SK-N-DZ (cell line): Measurements from ENCODE around the gene COL4A5.

Experiments
- DNase-seq: peaks from one replicate; pipeline ENCODE4 v3.0.0-alpha.2; 2015; ENCODE audit warnings: low spot score

Gene COL4A5

DNA sequence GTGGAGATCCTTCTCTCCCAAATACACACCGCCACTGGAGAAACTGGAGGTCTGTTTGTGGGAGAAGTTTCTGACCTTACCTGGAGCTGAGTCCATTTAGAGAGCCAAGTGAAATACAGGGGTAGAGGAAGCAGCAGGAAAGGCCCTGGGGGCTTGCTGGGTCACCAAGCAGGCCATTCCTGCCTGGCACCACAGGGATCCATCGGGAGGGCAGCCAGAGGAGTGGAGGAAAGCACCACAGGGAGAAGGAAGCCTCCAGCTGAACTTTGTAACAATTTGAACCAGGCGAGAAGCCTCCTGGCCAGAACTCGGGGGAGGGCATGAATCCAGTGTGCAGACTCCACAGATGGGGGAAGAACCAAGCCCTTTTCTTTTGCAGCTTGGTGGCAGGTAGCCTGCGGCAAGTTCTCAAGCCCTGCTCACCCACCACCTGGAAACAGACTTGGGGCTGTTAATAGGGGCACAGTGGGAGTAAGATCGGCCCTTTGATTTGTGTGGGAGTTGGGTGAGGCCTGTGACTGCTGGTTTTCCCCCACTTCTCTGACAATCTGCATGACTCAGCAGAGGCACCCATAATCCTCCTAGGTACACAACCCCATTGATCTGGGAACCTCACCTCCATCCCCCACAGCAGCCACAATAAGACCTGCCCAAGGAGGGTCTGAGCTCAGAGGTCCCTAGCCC, 202.1 kb downstream of the COL4A5 start:
- no peak for DNase-seq

DNA sequence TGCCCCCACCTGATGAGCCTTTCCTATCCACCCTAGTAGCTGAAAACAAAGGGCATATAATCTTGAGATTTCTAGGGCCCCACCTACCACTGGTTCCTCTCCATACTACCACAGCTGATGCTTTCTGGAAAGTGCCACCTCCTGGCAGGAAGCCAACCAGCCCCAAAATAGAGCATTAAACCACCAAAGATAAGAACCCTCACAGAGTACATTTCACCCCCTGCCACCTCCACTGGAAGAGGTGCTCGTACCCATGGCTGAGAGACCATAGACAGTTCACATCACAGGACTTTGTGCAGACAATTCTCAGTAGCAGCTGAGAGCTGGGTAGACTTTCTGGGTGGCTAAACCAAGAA, 202.6 kb downstream of the COL4A5 start:
- DNase-seq, result no peak

DNA sequence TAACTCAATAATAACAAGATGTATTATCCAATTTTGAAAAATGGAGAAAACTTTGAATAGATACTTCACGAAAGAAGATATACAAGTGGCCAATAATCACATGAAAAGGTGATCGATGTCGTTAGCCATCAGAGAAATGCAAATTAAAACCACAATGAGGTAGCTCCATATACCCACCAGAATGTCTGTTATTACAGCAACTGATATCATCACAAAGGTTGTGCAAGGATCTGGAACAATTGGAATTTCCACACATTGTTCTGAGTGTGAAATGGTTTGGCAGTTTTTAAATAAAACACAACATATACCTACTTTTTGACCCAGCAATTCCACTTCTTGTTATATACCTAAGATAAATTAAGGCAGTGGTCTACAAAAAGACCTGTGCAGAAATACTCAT, 225.1 kb downstream of the COL4A5 start:
- no peak for DNase-seq

DNA sequence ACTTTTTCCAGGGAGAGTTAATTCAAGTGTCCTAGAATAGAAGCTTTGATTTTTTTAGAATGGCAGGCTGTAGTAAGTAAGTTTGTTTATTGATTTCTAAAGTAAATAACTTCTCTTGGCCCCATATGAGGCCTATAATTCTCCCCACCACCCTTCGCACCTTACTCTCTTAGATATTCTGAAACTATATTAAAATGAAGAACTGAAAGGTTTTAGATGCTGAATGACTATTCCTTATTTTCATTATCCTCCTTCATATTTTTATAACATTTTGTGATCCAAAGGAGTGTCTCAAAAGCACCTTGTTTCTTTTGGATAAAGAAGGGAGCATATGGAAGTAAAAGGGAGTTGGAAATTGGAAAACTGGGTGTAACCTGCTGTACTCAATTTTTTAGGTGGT, 226.5 kb downstream of the COL4A5 start:
- DNase-seq, result no peak

DNA sequence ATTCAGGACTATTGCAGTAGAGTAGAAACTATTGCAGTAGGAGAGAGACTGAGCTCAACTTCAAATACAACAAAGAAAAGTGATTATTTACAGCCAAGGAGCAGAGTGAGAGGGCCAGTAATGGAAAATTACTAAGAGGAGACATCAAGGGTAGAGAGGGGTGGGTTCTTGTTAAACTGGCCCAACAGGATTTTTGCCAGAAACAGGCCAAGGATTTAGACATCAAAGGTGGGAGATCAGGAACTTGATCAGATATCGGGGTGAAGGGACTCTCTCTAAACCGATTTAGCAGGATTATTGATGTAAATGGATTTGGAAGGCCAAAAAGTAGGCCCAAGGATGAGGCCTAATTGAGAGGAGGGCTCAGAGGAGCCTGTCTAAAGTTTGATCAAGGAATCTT, 231.9 kb downstream of the COL4A5 start:
- DNase-seq, result no peak

DNA sequence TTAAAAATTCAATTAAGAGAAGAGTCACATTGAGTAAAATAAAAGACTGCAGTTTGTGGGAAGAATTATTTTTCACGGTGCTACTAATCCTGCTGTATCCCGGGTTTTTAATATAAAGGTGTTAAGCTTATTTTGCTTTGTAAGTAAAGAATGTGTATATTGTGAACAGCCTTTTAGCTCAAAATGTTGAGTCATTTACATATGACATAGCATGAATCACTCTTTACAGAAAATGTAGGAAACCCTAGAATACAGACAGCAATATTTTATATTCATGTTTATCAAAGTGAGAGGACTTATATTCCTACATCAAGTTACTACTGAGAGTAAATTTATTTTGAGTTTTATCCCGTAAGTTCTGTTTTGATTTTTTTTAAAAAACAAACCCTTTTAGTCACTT, 257.1 kb downstream of the COL4A5 start:
- no peak for DNase-seq

DNA sequence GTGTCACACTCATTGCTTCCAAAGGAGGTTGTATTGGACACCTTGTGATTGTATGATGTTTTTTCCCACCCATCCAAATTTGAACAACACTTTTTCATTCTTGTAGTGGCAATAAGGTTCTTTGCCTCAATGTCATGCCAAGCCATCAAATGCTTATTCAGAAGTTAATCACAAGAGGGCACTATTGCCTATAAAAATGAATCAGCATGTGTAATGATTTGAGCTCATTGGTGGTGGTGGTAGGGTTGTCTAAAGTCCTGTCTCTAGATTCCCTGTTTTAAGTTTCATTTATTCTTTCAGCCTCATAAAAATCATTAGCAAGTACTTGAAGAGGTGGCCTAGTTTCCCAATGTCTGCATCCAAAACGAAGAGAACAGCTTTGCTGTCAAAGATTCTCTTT, 259.7 kb downstream of the COL4A5 start:
- peak; percentile 3 for DNase-seq

DNA sequence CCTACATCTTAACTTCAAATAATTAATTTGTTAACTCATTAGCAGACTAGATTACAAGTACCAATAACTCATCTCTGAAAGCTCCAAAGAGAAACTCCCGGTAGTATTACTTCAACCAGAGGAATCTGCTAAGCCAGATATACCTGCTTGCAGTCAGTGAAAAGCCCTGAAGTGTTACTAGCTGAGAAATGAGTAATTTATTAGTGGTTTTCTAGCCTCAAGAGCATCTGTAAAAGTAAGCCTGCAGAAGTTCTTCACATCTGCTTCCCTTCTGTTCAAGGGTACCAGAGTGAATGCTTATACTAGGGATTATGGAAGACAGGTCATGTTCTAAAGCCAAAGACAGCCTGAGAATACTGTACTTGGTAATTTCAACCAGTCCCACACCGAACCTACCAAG, 262.0 kb downstream of the COL4A5 start:
- no peak for DNase-seq

DNA sequence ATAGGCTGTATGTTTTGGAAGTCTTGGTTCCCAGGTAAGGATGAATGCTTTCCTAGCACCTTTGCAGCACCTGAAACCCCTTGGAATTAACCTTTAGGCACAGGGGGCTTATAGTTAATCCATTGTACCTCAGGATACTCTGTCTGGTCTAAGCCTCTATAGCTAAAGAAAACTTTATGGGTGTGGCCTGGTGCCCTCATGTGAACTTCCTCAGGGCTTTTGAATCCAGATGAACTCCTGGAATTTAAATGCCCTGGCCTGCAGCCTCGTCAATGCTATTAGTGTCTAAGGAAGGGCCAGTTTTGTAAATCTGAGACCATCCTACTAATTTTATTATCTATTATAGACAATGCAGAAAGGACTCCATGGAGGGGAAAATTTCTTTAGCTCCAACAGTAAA, 262.9 kb downstream of the COL4A5 start:
- no peak for DNase-seq

DNA sequence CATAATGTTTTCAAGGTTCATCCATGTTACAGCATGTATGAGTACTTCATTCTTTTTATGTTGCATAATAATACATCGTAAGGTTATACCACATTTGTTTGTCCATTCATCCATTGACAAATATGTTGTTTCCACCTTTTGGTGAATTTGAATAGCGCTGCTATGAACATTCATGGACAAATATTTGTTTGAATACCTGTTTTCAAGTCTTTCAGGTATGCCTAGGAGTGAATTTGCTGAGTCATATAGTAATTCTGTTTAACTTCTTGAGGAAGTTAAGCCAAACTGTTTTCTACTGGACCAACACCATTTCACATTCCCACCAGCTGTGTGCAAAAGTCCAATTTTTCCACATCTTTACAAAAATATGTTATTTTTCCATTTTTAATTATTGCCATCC, 265.2 kb downstream of the COL4A5 start:
- no peak for DNase-seq

DNA sequence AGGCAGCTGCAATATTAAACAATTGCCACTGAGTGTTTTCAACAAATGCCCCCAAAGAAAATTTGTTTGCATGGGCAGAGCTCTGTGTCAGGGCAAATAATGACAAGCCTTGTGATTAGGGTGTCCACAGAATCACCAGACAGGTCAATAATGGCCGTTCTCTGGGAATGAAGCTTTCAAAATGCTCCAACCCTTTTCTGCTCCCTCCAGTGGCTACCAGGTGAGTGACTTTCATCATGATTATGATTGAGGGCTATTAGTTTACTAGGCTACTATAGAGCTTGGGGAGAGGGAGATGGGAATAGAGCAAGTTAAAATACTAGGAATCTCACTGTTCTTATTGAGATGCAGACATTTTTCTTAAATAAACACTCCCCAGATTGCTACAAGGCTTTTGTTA, 273.2 kb downstream of the COL4A5 start:
- no peak for DNase-seq

DNA sequence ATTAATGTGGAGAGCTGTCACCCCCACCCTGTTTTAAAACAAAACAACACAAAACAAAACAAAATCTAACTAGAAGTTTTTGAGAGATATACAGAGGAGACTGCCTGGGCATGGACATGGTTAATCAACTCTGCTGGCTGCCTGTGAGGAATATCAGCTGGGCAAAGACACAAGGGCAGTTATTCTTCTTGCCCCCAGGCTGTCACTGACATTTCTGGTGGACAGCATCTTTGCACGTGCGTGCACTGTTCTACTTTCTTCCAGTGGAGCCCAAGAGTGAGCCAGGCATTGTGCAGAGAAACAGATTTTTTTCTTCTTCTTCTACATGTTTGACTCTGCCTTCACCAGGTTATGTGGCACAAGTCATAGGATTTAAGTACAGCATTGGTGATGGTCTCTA, 282.9 kb downstream of the COL4A5 start:
- DNase-seq, result no peak

DNA sequence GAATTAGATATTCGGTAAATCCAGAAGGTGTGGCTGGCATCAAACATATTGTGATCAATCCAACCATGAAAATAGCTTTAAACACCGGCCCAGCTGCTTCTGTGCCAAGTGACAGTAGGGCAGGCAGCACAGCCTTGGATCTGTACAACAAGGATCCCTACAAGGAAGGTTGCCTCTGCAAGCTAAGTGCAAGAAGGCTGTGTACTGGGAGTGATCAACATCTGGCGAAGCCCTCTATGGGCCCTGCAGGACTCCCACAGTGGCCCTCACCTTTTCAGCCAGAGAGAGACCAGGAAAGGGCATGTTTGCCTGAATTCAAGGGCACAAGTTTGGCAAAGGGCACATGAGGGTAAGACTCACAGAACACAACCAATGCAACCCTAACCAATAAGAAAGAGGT, 287.1 kb downstream of the COL4A5 start:
- no peak for DNase-seq

DNA sequence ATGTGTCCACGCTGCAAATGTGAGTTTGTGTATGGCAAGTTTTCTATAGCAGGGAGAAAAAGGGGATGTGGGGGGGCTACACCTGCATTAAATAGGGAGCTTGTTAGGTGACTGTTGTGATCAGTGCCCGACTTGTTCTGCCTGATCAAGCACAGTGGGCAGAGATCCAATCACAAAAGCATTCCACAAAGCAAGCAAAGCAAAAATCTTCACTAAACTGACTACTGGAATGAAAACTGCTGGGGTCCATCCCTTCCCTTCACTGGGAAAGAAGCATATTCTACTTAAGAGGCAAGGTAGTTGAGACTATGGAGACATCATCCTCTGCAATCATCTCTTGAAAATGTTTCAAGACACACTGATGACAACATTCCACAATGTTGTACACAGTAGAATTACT, 291.5 kb downstream of the COL4A5 start:
- DNase-seq, result no peak

DNA sequence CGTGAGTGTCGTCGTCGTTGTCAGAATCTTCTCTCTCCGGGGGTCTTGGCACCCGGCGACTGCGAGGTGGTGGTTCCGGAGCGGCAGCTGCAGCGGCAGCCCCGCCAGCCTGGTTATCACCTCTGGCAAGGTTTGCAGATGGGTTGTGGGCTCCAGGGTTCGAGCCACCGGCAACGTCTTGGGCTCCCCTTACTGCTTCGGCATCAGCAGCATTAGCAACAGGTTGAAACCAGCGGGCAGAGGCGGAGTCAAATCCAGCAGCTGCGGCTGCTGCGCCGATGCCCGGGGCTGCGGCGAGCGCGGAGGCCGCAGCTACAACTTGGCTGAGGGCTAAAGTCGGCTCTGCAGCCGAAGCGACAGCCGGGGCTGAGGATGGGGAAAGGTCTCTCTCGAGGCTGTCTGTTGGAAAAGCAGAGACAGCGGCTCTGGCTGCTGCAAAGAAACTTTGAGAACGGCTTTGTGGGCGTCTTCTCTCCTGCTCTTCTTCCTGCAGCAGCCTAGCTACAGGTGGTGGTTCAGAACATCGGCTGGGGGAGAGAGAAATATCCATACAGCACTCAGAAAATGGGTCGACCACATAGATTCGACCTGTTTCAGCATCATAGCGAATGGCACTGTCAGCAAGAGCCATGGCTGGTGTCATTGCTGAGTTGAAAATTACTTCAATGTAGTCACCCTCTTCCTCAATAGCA, 293.1 kb downstream of the COL4A5 start:
- DNase-seq, result no peak

DNA sequence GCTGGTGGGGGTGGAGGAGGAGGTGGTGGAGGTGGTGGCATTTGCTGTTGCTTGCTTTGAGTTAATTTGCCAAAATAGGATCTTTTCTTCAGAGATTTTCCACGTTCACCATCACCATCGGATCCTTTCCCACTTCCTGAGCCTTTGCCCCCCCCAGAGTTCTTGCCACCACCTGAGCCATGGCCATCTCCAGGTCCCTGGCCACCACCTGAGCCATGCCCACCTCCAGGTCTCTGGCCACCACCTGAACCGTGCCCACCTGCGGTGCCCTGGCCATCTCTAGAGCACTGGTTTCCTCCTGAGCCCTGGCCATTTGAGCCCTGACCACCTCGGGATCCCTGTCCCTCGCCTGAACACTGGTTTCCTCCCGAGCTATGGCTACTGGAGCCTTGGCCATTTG, 294.8 kb downstream of the COL4A5 start:
- DNase-seq, result no peak

DNA sequence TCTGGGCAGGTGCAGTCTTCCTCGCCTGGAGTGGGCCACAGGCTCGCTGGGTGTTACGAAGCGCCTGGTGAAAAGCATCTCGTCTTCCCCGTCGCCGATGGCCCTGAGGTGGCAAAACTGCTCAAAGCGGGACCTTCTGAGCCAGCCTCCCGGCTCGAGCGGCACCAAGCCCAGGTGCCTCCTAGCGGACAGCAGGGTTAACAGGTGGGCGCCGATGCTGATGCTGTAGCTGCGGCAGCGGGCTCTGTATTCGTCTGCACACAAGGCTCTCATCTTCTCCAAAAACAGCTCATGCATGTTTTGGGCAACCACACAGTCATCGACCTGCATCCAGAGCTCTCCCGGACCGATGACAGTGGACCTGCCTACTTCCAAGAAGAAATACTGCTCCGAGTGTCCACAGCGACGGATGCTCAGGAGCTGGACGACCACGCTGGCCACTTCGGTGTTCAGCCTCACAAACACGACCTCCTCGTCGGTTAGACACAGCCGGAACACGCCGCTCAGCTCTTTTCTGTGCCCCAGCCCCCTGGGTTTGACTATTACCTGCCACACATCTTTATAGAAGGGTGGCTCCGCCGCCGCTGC, 295.5 kb downstream of the COL4A5 start:
- no peak for DNase-seq

DNA sequence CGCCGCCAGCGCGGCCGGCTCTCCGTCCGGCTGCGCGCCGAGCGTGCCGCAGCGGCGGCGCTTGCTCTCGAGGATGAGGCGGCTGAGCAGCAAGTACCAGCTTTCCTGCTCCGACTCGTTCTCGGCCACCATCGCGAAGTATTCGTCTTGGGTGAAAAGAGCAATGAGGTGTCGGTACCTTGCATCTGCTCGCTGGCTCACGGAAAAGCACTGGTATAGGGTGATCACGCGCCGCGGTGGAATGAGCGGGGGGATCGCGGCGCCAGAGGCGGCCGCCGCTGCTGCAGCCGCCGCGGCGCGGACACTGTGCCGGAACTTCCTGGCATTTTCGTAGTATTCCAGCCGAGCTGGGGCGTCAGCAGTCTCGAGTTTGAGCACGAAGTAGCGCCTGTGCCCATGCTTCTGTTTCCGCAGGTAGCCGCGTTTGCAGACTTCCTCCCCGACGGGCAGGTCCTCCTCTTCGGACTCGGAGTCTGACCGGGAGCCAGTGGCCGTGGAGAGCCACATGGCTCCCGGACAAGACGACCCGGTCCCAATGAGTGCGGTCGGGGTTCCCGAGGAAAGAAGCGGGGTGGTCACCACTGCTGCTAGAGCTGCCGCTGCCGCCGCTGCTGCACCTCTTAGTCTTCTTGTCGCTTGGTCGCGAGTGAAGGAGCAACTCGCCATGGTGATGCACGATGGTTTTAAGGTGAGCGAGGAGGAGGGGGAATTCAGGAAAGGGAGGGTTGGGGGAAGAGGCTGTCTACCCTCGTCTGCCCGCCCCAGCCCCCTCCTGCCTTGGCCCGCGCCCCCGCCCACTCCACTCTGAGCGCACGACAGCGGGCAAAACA, 296.3 kb downstream of the COL4A5 start:
- DNase-seq, result no peak

DNA sequence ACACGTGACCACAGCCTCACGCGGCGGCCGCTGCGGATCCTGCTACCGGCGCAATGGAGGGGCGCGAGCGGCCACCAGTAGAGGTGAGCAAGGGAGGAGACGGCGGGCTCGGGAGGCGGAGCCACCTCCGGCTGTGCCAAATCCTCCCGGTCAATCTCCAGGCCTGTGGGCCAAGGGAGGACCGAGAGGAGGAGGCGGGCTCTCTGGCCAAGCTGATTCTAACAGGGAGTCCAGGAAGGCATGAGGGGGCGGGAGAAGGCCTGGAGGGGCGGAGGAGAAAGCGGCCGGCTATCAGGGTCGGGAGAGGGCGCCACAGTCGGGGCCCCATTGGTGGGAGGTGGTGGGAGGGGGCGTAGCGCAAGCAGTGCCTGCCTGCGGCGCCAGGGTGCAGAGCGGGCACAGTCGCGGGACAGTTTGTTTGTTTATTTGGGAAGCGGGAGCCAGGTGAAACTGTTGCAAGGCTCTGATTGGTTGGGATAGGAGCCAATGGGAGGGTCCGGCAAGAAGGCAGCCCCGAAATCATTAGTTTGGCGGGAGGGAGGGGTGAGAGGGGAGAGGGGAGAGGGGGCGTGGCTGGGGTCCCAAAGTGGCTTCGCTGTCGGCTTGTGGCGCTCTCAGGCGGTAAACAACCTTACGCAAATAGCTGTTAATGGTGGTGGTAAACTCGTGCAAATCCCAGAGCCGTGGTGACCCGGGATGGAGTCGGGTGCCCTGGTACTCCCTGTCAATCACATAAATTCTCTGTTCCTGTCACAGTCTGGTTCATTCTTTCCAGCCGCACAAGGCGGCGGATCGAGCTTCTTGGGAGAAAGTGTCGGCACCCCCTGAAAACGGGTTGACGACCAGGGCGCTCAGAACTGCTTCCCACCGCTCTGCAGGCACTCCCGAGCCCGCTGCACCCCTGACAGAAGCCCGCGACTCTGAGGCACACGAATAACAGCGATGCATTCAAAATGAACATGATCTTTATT, 297.2 kb downstream of the COL4A5 start, which contains the start of gene IRS4:
TSS of gene IRS4 (minus strand) at position 55 of the 971 bp plus-strand sequence.
- DNase-seq, result peak; percentile 30

DNA sequence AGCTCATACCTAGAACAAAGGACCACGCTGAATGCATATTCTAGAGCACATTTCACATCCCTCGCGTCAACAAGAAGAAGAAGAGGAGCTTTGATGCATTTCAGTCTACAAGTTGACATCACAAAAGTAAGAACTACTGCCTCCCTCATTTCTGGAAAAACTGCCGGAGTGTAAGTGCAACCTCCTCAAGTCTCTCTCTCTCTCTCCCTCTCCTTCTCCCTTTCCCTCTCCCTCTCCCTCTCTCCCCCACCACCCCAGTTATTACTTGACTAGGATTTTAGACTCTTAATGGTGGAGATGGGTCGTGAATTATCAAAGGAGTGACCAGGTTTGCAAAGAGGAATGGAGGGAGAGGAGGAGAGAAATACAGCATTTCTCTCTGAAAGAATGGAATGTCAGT, 298.1 kb downstream of the COL4A5 start:
- no peak for DNase-seq

DNA sequence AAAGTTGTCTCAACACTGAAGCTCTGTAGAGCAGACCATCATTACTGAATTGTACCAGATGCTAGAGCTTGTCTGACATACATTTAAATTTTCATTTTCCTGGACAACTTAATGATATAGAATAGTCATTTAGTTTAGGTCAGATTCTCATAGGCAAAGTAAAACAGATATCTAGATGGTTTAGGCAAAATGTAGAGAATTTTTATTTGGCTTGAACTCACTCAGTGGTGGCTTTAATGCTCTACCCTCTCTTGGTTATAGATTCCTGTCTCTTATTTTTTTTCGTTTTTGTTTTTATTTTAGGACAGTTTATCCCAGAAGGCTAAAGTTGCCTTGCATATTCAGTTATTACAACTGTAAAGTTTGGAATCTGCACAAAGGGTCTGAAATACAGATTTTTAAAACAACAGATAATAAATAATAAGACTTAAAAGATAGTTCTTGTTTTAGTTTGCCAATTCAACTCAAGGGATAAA, 300.7 kb downstream of the COL4A5 start:
- no peak for DNase-seq
